IMR-90 (cell line): ENCODE measurements around the gene RFT1. TPM values are rescaled to one million over a fixed set of nuclear protein-coding genes. Genes with fewer than 3 reads are reported as not detected.

Source experiments
- ATAC-seq: fragments of 200-7000 bp; cut with Tn5 transposase; 2 replicates; pipeline ENCODE4 v1.9.1; 2020; ENCODE audit warnings: low read depth, mild to moderate bottlenecking, moderate library complexity
- BruUV-seq: library from RNA; stranded (reverse); fragments of 400-500 nt; replicated peaks from 2 replicates; lab custom pipeline; 2021; lab: Mats Ljungman, UMichigan
- CTCF ChIA-PET: fragments of 300-600 bp; formaldehyde crosslinking; extraction: SDS; loops from one replicate; lab custom pipeline; 2021; ENCODE audit warnings: antibody characterized with exemption; lab: Yijun Ruan, JAX
- POLR2A ChIA-PET: fragments of 300-600 bp; sonication (Branson Sonifier 250); formaldehyde crosslinking; loops from one replicate; lab custom pipeline; 2022; ENCODE audit warnings: antibody characterized with exemption; ENCODE audit not compliant: unreplicated experiment; lab: Charles Lee
- DNase-seq: peaks from one replicate; pipeline ENCODE4 v3.0.0; 2013
- H2AFZ ChIP-seq: replicated peaks from 2 replicates; pipeline ENCODE3; 2013; ENCODE audit warnings: low read length, mild to moderate bottlenecking; ENCODE audit not compliant: poor library complexity
- H2AK5ac ChIP-seq: 2 replicates; pipeline ENCODE4 v1.6.1; 2013; ENCODE audit warnings: low read depth, low read length, inconsistent platforms
- H2AK9ac ChIP-seq: replicated peaks from 2 replicates; pipeline ENCODE3; 2013; ENCODE audit warnings: mild to moderate bottlenecking, low read depth, low read length, moderate library complexity; ENCODE audit not compliant: poor library complexity
- H2BK120ac ChIP-seq: 2 replicates; pipeline ENCODE4 v1.6.1; 2013; ENCODE audit warnings: low read depth, low read length, inconsistent platforms
- H2BK15ac ChIP-seq: 3 replicates; pipeline ENCODE4 v1.6.1; 2013; ENCODE audit warnings: low read depth, low read length, inconsistent platforms
- H2BK20ac ChIP-seq: 2 replicates; pipeline ENCODE4 v1.6.1; 2013; ENCODE audit warnings: low read depth, mild to moderate bottlenecking, inconsistent platforms, low read length, moderate library complexity
- H2BK5ac ChIP-seq: 2 replicates; pipeline ENCODE4 v1.6.1; 2013; ENCODE audit warnings: mild to moderate bottlenecking, low read depth, low read length, inconsistent platforms; ENCODE audit not compliant: poor library complexity, severe bottlenecking
- H3K14ac ChIP-seq: replicated peaks from 2 replicates; pipeline ENCODE4 v1.6.1; 2013; ENCODE audit warnings: low read depth, low read length, inconsistent platforms
- H3K18ac ChIP-seq: 2 replicates; pipeline ENCODE4 v1.6.1; 2013; ENCODE audit warnings: low read depth, low read length, control low read depth
- H3K23ac ChIP-seq: 2 replicates; pipeline ENCODE4 v1.6.1; 2013; ENCODE audit warnings: low read depth, low read length, inconsistent platforms
- H3K27ac ChIP-seq: 2 replicates; pipeline ENCODE4 v1.5.1; 2013; ENCODE audit warnings: mild to moderate bottlenecking, control low read depth, low read length; ENCODE audit not compliant: insufficient read depth
- H3K27me3 ChIP-seq: 2 replicates; pipeline ENCODE4 v1.6.1; 2013; ENCODE audit warnings: low read length; ENCODE audit not compliant: control insufficient read depth, insufficient read depth
- H3K36me3 ChIP-seq: 2 replicates; pipeline ENCODE4 v1.6.1; 2013; ENCODE audit warnings: low read length, mixed read lengths; ENCODE audit not compliant: control insufficient read depth, insufficient read depth
- H3K4ac ChIP-seq: 2 replicates; pipeline ENCODE4 v1.6.1; 2013; ENCODE audit warnings: low read depth, low read length, inconsistent platforms
- H3K4me1 ChIP-seq: 2 replicates; pipeline ENCODE4 v1.6.1; 2013; ENCODE audit warnings: low read length, mixed read lengths; ENCODE audit not compliant: control insufficient read depth, insufficient read depth
- H3K4me2 ChIP-seq: 2 replicates; pipeline ENCODE4 v1.6.1; 2013; ENCODE audit warnings: low read depth, mild to moderate bottlenecking, control low read depth, low read length, moderate library complexity
- H3K4me3 ChIP-seq: 2 replicates; pipeline ENCODE4 v1.5.1; 2013; ENCODE audit warnings: low read depth, mild to moderate bottlenecking, control low read depth, low read length, moderate library complexity; ENCODE audit not compliant: insufficient read depth
- H3K56ac ChIP-seq: 2 replicates; pipeline ENCODE4 v1.6.1; 2013; ENCODE audit warnings: low read length, inconsistent platforms; ENCODE audit not compliant: insufficient read depth; ENCODE audit errors: extremely low read depth
- H3K79me1 ChIP-seq, 2 experiments: 2 replicates each; pipeline ENCODE4 v1.6.1; 2013; ENCODE audit warnings: low read length in 2 of 2, inconsistent platforms in 1 of 2, low read depth in 1 of 2
- H3K9ac ChIP-seq: 2 replicates; pipeline ENCODE4 v1.6.1; 2013; ENCODE audit warnings: low read depth, low read length, control low read depth
- H3K9me1 ChIP-seq: 2 replicates; pipeline ENCODE4 v1.6.1; 2013; ENCODE audit warnings: low read length, inconsistent platforms; ENCODE audit not compliant: insufficient read depth
- H3K9me3 ChIP-seq: 2 replicates; pipeline ENCODE4 v1.6.1; 2013; ENCODE audit warnings: low read length; ENCODE audit not compliant: control insufficient read depth, insufficient read depth
- H4K20me1 ChIP-seq: 2 replicates; pipeline ENCODE4 v1.6.1; 2013; ENCODE audit warnings: low read length, inconsistent platforms; ENCODE audit not compliant: insufficient read depth
- H4K5ac ChIP-seq: 2 replicates; pipeline ENCODE4 v1.6.1; 2013; ENCODE audit warnings: mild to moderate bottlenecking, low read depth, low read length, control low read depth
- H4K8ac ChIP-seq, 2 experiments: 2 replicates each; pipeline ENCODE4 v1.6.1; 2013; ENCODE audit warnings: low read depth in 2 of 2, low read length in 2 of 2, control low read depth in 1 of 2, inconsistent platforms in 1 of 2
- H4K91ac ChIP-seq: 2 replicates; pipeline ENCODE4 v1.6.1; 2013; ENCODE audit warnings: low read depth, low read length, inconsistent platforms; ENCODE audit not compliant: insufficient read depth
- BHLHE40 ChIP-seq: fragments of 150-350 bp; IDR thresholded peaks from 2 replicates; pipeline ENCODE4 v1.6.1; 2016; ENCODE audit warnings: mild to moderate bottlenecking, low read depth, low read length
- CTCF ChIP-seq: conservative IDR thresholded peaks from 2 replicates; pipeline ENCODE4 v1.5.1; 2012; ENCODE audit warnings: mild to moderate bottlenecking, low read depth, low read length, improper control_type of control experiment
- MAFK ChIP-seq: IDR thresholded peaks from 2 replicates; pipeline ENCODE4 v1.6.1; 2012; ENCODE audit warnings: low read depth, low read length, improper control_type of control experiment
- USF2 ChIP-seq: fragments of 150-350 bp; IDR thresholded peaks from 2 replicates; pipeline ENCODE4 v1.6.1; 2017; ENCODE audit warnings: mild to moderate bottlenecking, antibody characterized with exemption, low read length, low read depth
- WGBS, 2 experiments: methylation state at CpG; one replicate each; pipeline versions ENCODE4 v1.1.5 to v1.1.7; 2013; ENCODE audit warnings: missing lambda C conversion rate in 2 of 2; ENCODE audit not compliant: insufficient read length in 1 of 2; ENCODE audit errors: extremely low coverage in 2 of 2; 5-methylcytosine and 5-hydroxymethylcytosine counted together
- dilution Hi-C: fragments of 300-500 bp; cut with HindIII; formaldehyde crosslinking; loops from one replicate; pipeline ENCODE4 v1.14.3; 2018; ENCODE audit warnings: low sequenced_read_pairs; ENCODE audit not compliant: unreplicated experiment
- in situ Hi-C: fragments of 300-500 bp; cut with MboI; formaldehyde crosslinking; loops from 3 replicates; pipeline ENCODE4 v1.14.3; 2019; ENCODE audit warnings: low sequenced_read_pairs, inconsistent platforms, mixed read lengths
- intact Hi-C: fragments of 100-400 bp; cut with micrococcal nuclease; formaldehyde crosslinking; loops from 2 replicates; pipeline ENCODE4 v1.10.0; 2022
- polyA plus RNA-seq, 3 experiments: library from polyadenylated mRNA; depleted of rRNA; stranded (reverse); fragments of >200 nt; gene quantifications; 2 replicates each; pipeline ENCODE4 v1.2.3, GENCODE V29; 2012; ENCODE audit warnings: low replicate concordance in 1 of 3
- total RNA-seq: library from RNA; depleted of rRNA; stranded (reverse); fragments of >200 nt; gene quantifications from 2 replicates; pipeline ENCODE4 v1.2.3, GENCODE V29; 2012

The RFT1 gene
- total and polyA plus RNA-seq, 2 of the 4 experiments (the other 2 are of a cell fraction): 14.5 to 23.5 TPM

GRCh38 chr3:53101956-53102355 lies 28.3 kb downstream of the RFT1 start:
- ATAC-seq (no peak), DNase-seq (no peak)
- H3K9me1 ChIP-seq: no peaks in the 10 kb centered on the region
- H4K8ac ChIP-seq: no peak overlapping the region
- H2BK15ac ChIP-seq: no peak overlapping the region
- H2BK20ac ChIP-seq: no peak overlapping the region
- POLR2A ChIA-PET: no interaction called here
- H2AFZ ChIP-seq: no peak overlapping the region
- no peak overlapping the region for H3K9ac ChIP-seq
- no peak overlapping the region for H3K27ac ChIP-seq
- no TSS peak for BruUV-seq
- H2BK120ac ChIP-seq: no peak overlapping the region
- H3K23ac ChIP-seq: no peak overlapping the region
- no peak overlapping the region for H4K91ac ChIP-seq
- in situ Hi-C loops (loop anchor here (25.0 kb wide), 1 partner anchor 610 kb away; no protein-coding TSS in a partner anchor), intact Hi-C loops (no loop called here), dilution Hi-C loops (no loop called here)
- no peak overlapping the region for H3K4ac ChIP-seq
- 81% methylated on average over 2 of the region's 12 CpGs; no CpG with 5 or more reads in 1 of the 2 experiments for WGBS, 2 experiments
- no peak overlapping the region for H3K56ac ChIP-seq
- no peaks in the 10 kb centered on the region for H3K79me1 ChIP-seq
- H4K20me1 ChIP-seq: no peaks in the 10 kb centered on the region
- H3K14ac ChIP-seq: no peak overlapping the region
- no peaks in the 10 kb centered on the region for H3K27me3 ChIP-seq
- H3K18ac ChIP-seq: no peak overlapping the region
- H2AK5ac ChIP-seq: no peak overlapping the region
- no peak overlapping the region for H4K5ac ChIP-seq
- TF ChIP-seq MAFK (no peak), USF2 (no peak), BHLHE40 (no peak), CTCF (no peak)
- H3K4me1 ChIP-seq: no peaks in the 10 kb centered on the region
- no peak overlapping the region for H3K4me3 ChIP-seq
- CTCF ChIA-PET: no interaction called here
- no peaks in the 10 kb centered on the region for H3K9me3 ChIP-seq
- no peak overlapping the region for H2BK5ac ChIP-seq
- no peak overlapping the region for H3K4me2 ChIP-seq
- peaks cover 35% of the 10 kb centered on the region for H3K36me3 ChIP-seq
- H2AK9ac ChIP-seq: no peak overlapping the region
